ENCODE data around the gene NT5DC1. TPM values are rescaled to one million over a fixed set of nuclear protein-coding genes. Genes with fewer than 3 reads are reported as not detected.
A peak's percentile ranks its signal among the peaks of the same experiment; 100 is the strongest.
"Not testable (repeated sequence)": the region's sequence is repeated elsewhere in the genome, so short reads cannot be mapped to it uniquely, and the experiment has no call there.

Gene NT5DC1
- total RNA-seq, 1 experiment from 2014 or later = 61.9 TPM

DNA sequence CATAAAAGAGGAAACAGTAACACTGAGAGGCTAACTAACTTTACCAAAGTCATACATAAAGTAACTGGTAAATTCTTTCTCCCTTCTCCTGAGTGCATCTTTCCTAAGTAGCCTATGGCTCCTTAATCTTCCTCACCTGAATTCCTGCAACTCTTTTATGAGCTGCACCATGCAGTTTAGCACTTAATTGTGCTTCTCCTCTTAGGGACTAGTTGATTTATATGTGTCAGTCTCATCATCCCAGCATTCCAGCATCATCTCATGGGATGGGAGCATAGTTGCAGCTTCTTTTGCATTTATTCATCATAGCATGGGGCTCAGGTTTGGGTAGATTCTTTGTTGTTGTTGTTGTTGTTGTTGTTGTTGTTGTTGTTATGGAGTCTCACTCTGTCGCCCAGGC is 182.5 kb downstream of the NT5DC1 start:
- no peak overlapping the region for H3K27ac Mint-ChIP-seq (ENCODE audit: unreplicated experiment)
- CTCF ChIA-PET = no interaction called here
- no TSS peak for BruUV-seq (replicated peaks)
- DNase-seq = no peak
- no peaks in the 10 kb centered on the region for H3K9me3 Mint-ChIP-seq (ENCODE audit: low read depth, unreplicated experiment)
- H3K4me3 Mint-ChIP-seq (ENCODE audit: low read depth, unreplicated experiment) = no peak overlapping the region
- peaks cover 13% of the 10 kb centered on the region for H3K4me1 Mint-ChIP-seq (ENCODE audit: low read depth, unreplicated experiment)
- TF ChIP-seq, protein P1, sequence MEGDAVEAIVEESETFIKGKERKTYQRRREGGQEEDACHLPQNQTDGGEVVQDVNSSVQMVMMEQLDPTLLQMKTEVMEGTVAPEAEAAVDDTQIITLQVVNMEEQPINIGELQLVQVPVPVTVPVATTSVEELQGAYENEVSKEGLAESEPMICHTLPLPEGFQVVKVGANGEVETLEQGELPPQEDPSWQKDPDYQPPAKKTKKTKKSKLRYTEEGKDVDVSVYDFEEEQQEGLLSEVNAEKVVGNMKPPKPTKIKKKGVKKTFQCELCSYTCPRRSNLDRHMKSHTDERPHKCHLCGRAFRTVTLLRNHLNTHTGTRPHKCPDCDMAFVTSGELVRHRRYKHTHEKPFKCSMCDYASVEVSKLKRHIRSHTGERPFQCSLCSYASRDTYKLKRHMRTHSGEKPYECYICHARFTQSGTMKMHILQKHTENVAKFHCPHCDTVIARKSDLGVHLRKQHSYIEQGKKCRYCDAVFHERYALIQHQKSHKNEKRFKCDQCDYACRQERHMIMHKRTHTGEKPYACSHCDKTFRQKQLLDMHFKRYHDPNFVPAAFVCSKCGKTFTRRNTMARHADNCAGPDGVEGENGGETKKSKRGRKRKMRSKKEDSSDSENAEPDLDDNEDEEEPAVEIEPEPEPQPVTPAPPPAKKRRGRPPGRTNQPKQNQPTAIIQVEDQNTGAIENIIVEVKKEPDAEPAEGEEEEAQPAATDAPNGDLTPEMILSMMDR (IDR thresholded peaks at IDR 0.05; ENCODE audit: unreplicated experiment) = no peak
- peaks cover 21% of the 10 kb centered on the region for H3K36me3 Mint-ChIP-seq (ENCODE audit: insufficient read depth, unreplicated experiment)
- intact Hi-C loops (cut with micrococcal nuclease; ENCODE audit: unreplicated experiment) = no loop called here
- no peaks in the 10 kb centered on the region for H3K27me3 Mint-ChIP-seq (ENCODE audit: unreplicated experiment)

DNA sequence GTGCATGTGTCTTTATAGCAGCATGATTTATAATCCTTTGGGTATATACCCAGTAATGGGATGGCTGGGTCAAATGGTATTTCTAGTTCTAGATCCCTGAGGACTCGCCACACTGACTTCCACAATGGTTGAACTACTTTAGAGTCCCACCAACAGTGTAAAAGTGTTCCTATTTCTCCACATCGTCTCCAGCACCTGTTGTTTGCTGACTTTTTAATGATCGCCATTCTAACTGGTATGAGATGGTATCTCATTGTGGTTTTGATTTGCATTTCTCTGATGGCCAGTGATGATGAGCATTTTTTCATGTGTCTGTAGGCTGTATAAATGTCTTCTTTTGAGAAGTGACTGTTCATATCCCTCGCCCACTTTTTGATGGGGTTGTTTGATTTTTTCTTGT is 184.3 kb downstream of the NT5DC1 start:
- BruUV-seq (replicated peaks); H3K4me1 Mint-ChIP-seq (ENCODE audit: low read depth, unreplicated experiment); H3K27ac Mint-ChIP-seq (ENCODE audit: unreplicated experiment); H3K27me3 Mint-ChIP-seq (ENCODE audit: unreplicated experiment); H3K4me3 Mint-ChIP-seq (ENCODE audit: low read depth, unreplicated experiment); H3K9me3 Mint-ChIP-seq (ENCODE audit: low read depth, unreplicated experiment); DNase-seq; CTCF ChIA-PET; H3K36me3 Mint-ChIP-seq (ENCODE audit: insufficient read depth, unreplicated experiment): not testable (repeated sequence)
- intact Hi-C loops (cut with micrococcal nuclease; ENCODE audit: unreplicated experiment) = loop anchor here (5.0 kb wide), 2 partner anchors 117 to 227 kb away; partner anchors contain the start of gene CALHM5

DNA sequence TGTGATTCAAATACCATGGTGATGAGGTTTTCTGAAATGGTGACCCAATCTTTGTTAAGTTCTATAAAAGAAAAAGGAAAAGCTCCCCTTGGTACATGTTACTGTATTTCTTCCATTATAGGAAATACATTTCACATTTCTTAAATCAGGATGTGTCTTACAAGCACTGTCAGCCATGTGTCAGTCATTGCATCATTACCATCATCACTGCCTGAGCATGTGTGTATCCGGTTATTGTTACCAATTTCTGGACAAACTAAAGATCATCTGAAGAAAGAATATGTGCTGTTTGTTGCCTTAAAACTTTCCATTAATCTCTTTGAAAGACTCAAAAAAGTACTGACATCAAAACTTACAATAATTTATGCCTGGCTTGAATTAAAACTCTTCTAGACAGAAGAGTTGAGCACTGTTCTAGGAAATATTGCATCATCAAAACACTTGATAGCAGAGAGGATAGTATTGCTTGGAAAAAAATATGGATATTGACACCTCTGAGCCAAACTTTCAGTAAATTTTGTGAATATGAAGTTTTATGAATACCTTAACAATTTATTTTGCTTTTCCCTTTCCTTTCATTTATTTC is 186.2 kb downstream of the NT5DC1 start:
- no peak for DNase-seq
- no peaks in the 10 kb centered on the region for H3K36me3 Mint-ChIP-seq (ENCODE audit: insufficient read depth, unreplicated experiment)
- H3K9me3 Mint-ChIP-seq (ENCODE audit: low read depth, unreplicated experiment) = no peaks in the 10 kb centered on the region
- H3K4me1 Mint-ChIP-seq (ENCODE audit: low read depth, unreplicated experiment) = no peaks in the 10 kb centered on the region
- H3K27ac Mint-ChIP-seq (ENCODE audit: unreplicated experiment) = no peak overlapping the region
- CTCF ChIA-PET = interaction anchor here (0.6 to 1.7 kb wide), 12 partner anchors 7 to 280 kb away, joined by 3 to 12 read pairs (median 4); partner anchors contain the start of genes CALHM5 and TSPYL1
- BruUV-seq (replicated peaks) = no TSS peak
- TF ChIP-seq, protein P1 (IDR thresholded peaks at IDR 0.05; ENCODE audit: unreplicated experiment) = no peak
- no peaks in the 10 kb centered on the region for H3K27me3 Mint-ChIP-seq (ENCODE audit: unreplicated experiment)
- H3K4me3 Mint-ChIP-seq (ENCODE audit: low read depth, unreplicated experiment) = no peak overlapping the region
- intact Hi-C loops (cut with micrococcal nuclease; ENCODE audit: unreplicated experiment) = loop anchor here (1.0 to 5.0 kb wide), 5 partner anchors 115 to 274 kb away; partner anchors contain the start of gene CALHM5

DNA sequence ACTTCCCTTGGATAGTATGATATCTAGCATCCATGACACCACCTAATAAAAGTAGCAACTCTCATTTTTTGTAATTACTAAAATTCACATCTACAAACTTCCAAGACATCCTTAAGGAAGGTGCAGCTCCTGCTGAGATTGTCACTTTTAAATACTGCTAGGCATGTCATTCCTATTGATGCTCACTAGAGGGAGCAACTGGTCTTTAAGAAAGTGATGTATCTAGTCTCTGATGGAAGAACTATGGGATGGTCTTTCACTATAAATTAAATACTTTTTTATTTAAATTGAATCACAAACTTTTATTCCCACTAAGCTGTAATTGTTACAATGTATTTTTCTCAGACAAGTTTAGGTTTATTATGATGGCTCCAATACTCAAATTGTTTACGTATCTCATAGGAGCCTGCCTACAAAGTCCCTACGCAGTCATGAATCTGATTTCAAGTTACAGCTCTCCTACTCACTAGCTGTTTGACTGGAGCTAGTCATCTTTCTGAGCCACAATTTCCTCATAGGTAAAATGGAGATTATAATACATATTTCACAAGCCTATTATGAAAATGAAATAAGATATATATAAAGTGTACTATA is 187.1 kb downstream of the NT5DC1 start:
- H3K4me1 Mint-ChIP-seq (ENCODE audit: low read depth, unreplicated experiment) = no peaks in the 10 kb centered on the region
- H3K27me3 Mint-ChIP-seq (ENCODE audit: unreplicated experiment) = no peaks in the 10 kb centered on the region
- no peaks in the 10 kb centered on the region for H3K36me3 Mint-ChIP-seq (ENCODE audit: insufficient read depth, unreplicated experiment)
- CTCF ChIA-PET = interaction anchor here (0.6 to 1.7 kb wide), 14 partner anchors 8 to 279 kb away, joined by 3 to 12 read pairs (median 4); partner anchors contain the start of genes CALHM5 and TSPYL1
- H3K9me3 Mint-ChIP-seq (ENCODE audit: low read depth, unreplicated experiment) = no peaks in the 10 kb centered on the region
- H3K4me3 Mint-ChIP-seq (ENCODE audit: low read depth, unreplicated experiment) = no peak overlapping the region
- no TSS peak for BruUV-seq (replicated peaks)
- intact Hi-C loops (cut with micrococcal nuclease; ENCODE audit: unreplicated experiment) = loop anchor here (1.0 to 5.0 kb wide), 5 partner anchors 115 to 274 kb away; partner anchors contain the start of gene CALHM5
- no peak for DNase-seq
- H3K27ac Mint-ChIP-seq (ENCODE audit: unreplicated experiment) = no peak overlapping the region
- TF ChIP-seq, protein P1 (IDR thresholded peaks at IDR 0.05; ENCODE audit: unreplicated experiment) = peak; percentile 58

DNA sequence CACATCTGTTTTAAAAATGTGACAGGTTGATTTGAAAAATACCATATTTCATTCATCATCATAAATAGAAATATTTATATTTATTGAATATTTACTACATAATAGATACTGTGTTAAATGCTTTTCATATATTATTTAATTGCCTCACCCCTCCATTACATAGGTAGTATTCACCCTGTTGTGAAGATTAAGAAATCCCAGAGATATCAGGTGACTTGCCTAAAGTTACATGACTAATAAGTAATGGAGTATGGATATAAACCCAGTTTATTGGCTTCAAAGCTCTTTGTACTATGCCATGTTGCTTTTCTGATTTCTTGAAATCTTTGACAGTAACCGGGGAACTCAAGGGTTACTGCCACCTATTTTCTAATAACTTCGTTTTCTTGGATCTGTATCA is 189.2 kb downstream of the NT5DC1 start:
- no TSS peak for BruUV-seq (replicated peaks)
- no peaks in the 10 kb centered on the region for H3K27me3 Mint-ChIP-seq (ENCODE audit: unreplicated experiment)
- intact Hi-C loops (cut with micrococcal nuclease; ENCODE audit: unreplicated experiment) = loop anchor here (5.0 kb wide), 2 partner anchors 112 to 222 kb away; partner anchors contain the start of gene CALHM5
- TF ChIP-seq, protein P1 (IDR thresholded peaks at IDR 0.05; ENCODE audit: unreplicated experiment) = no peak
- no peaks in the 10 kb centered on the region for H3K4me1 Mint-ChIP-seq (ENCODE audit: low read depth, unreplicated experiment)
- H3K9me3 Mint-ChIP-seq (ENCODE audit: low read depth, unreplicated experiment) = no peaks in the 10 kb centered on the region
- CTCF ChIA-PET = no interaction called here
- DNase-seq = no peak
- no peak overlapping the region for H3K27ac Mint-ChIP-seq (ENCODE audit: unreplicated experiment)
- no peaks in the 10 kb centered on the region for H3K36me3 Mint-ChIP-seq (ENCODE audit: insufficient read depth, unreplicated experiment)
- no peak overlapping the region for H3K4me3 Mint-ChIP-seq (ENCODE audit: low read depth, unreplicated experiment)

Data from Calu3 (cell line).